ENCODE data around the gene MRC2.

The MRC2 gene

DNA sequence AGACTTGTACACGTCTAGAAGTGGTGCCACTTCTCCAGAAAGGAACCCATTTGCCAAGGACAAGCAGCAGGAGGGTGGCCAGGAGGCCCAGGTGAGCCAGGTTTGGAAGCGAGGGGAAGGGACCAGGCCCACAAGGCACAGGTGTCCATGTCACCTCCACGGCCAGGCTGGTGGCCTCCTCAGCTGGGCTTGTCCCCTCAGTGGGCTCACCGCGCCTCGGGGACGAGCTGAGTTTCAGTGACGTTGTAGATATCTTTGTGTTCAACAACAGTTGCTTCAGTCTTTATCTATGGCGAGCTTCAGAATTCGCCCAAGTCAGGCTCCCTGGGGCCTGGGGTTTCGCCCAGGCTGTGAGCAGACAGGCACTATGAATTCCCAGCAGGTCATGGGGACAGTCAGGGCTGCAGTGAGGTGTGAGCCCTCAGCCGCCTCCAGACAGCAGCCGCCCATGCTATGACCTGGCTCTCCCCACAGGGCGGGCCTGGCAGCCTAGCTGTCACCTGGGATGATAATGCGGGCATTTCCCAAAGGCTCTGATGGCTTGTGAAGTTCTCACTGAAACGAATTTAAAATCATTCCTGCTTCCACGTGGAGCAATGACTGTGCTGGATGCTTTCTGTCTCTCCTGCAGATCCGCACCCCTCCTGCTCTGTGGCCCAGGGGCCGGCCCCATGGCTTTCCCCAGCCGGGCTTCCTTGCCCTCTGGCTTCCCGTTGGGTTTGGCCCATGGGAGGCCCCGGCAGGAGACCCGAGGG, 89.5 kb downstream of the MRC2 start:
- DNase-seq (ENCODE audit: low read depth in 1 of 2, low spot score in 1 of 2) = no peak
- no peak overlapping the region for H3K27ac ChIP-seq (replicated peaks)
- H3K27me3 ChIP-seq (ENCODE audit: insufficient read depth, poor library complexity, severe bottlenecking) = no peaks in the 10 kb centered on the region
- no peak overlapping the region for H3K4me3 ChIP-seq (replicated peaks; ENCODE audit: insufficient read depth, low read length)
- TF ChIP-seq, protein P1, sequence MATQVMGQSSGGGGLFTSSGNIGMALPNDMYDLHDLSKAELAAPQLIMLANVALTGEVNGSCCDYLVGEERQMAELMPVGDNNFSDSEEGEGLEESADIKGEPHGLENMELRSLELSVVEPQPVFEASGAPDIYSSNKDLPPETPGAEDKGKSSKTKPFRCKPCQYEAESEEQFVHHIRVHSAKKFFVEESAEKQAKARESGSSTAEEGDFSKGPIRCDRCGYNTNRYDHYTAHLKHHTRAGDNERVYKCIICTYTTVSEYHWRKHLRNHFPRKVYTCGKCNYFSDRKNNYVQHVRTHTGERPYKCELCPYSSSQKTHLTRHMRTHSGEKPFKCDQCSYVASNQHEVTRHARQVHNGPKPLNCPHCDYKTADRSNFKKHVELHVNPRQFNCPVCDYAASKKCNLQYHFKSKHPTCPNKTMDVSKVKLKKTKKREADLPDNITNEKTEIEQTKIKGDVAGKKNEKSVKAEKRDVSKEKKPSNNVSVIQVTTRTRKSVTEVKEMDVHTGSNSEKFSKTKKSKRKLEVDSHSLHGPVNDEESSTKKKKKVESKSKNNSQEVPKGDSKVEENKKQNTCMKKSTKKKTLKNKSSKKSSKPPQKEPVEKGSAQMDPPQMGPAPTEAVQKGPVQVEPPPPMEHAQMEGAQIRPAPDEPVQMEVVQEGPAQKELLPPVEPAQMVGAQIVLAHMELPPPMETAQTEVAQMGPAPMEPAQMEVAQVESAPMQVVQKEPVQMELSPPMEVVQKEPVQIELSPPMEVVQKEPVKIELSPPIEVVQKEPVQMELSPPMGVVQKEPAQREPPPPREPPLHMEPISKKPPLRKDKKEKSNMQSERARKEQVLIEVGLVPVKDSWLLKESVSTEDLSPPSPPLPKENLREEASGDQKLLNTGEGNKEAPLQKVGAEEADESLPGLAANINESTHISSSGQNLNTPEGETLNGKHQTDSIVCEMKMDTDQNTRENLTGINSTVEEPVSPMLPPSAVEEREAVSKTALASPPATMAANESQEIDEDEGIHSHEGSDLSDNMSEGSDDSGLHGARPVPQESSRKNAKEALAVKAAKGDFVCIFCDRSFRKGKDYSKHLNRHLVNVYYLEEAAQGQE (IDR thresholded peaks at IDR 0.05; ENCODE audit: insufficient replicate concordance, low read depth) = no peak
- no peak for TF ChIP-seq POLR2AphosphoS5 (IDR thresholded peaks at IDR 0.05; ENCODE audit: low read depth)
- TF ChIP-seq, protein P2, sequence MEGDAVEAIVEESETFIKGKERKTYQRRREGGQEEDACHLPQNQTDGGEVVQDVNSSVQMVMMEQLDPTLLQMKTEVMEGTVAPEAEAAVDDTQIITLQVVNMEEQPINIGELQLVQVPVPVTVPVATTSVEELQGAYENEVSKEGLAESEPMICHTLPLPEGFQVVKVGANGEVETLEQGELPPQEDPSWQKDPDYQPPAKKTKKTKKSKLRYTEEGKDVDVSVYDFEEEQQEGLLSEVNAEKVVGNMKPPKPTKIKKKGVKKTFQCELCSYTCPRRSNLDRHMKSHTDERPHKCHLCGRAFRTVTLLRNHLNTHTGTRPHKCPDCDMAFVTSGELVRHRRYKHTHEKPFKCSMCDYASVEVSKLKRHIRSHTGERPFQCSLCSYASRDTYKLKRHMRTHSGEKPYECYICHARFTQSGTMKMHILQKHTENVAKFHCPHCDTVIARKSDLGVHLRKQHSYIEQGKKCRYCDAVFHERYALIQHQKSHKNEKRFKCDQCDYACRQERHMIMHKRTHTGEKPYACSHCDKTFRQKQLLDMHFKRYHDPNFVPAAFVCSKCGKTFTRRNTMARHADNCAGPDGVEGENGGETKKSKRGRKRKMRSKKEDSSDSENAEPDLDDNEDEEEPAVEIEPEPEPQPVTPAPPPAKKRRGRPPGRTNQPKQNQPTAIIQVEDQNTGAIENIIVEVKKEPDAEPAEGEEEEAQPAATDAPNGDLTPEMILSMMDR (IDR thresholded peaks at IDR 0.05; ENCODE audit: insufficient read depth, low read length) = no peak
- TF ChIP-seq GABPA (IDR thresholded peaks at IDR 0.05; ENCODE audit: low read depth) = no peak
- TF ChIP-seq SPI1 (IDR thresholded peaks at IDR 0.05; ENCODE audit: borderline replicate concordance, low read depth) = no peak

DNA sequence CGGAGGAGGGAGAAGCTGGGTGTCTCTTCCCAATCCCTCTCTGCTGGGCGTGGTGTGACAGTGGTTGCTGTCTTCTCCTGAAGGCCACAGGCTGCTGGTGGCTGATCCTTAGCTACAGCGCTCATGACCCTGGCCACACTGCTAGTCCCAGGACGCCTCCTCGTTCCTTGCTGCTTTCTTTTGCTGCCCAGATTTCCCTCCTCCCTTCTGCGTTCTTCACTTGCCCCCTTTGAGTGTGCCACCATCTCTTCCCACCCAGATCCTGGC, 90.1 kb downstream of the MRC2 start:
- DNase-seq (ENCODE audit: low read depth in 1 of 2, low spot score in 1 of 2) = no peak
- Histone ChIP-seq H3K27ac (replicated peaks) (no peak overlapping the region), H3K4me3 (replicated peaks; ENCODE audit: insufficient read depth, low read length) (no peak overlapping the region), H3K27me3 (ENCODE audit: insufficient read depth, poor library complexity, severe bottlenecking) (no peaks in the 10 kb centered on the region)
- no peak for TF ChIP-seq POLR2AphosphoS5 (IDR thresholded peaks at IDR 0.05; ENCODE audit: low read depth)
- TF ChIP-seq, protein P1 (IDR thresholded peaks at IDR 0.05; ENCODE audit: insufficient replicate concordance, low read depth) = no peak
- TF ChIP-seq SPI1 (IDR thresholded peaks at IDR 0.05; ENCODE audit: borderline replicate concordance, low read depth) = no peak
- TF ChIP-seq, protein P2 (IDR thresholded peaks at IDR 0.05; ENCODE audit: insufficient read depth, low read length) = no peak
- no peak for TF ChIP-seq GABPA (IDR thresholded peaks at IDR 0.05; ENCODE audit: low read depth)

GRCh38 chr17:62717889-62718288, 90.4 kb downstream of the MRC2 start:
- no peak for DNase-seq (ENCODE audit: low read depth in 1 of 2, low spot score in 1 of 2)
- Histone ChIP-seq H3K27me3 (ENCODE audit: insufficient read depth, poor library complexity, severe bottlenecking) (no peaks in the 10 kb centered on the region), H3K4me3 (replicated peaks; ENCODE audit: insufficient read depth, low read length) (no peak overlapping the region), H3K27ac (replicated peaks) (no peak overlapping the region)
- TF ChIP-seq, protein P1 (IDR thresholded peaks at IDR 0.05; ENCODE audit: insufficient replicate concordance, low read depth) = no peak
- TF ChIP-seq, protein P2 (IDR thresholded peaks at IDR 0.05; ENCODE audit: insufficient read depth, low read length) = no peak
- TF ChIP-seq GABPA (IDR thresholded peaks at IDR 0.05; ENCODE audit: low read depth) (no peak), POLR2AphosphoS5 (IDR thresholded peaks at IDR 0.05; ENCODE audit: low read depth) (no peak), SPI1 (IDR thresholded peaks at IDR 0.05; ENCODE audit: borderline replicate concordance, low read depth) (no peak)

Data from HL-60 (cell line).